ENCODE measurements around the gene ANKS3. TPM values are rescaled to one million over a fixed set of nuclear protein-coding genes. Genes with fewer than 3 reads are reported as not detected.

ANKS3 gene
- total RNA-seq, 1 experiment from 2014 or later: 26.6 TPM

- POLR2A ChIA-PET: no interaction called here
- intact Hi-C loops (cut with micrococcal nuclease; ENCODE audit: unreplicated experiment): no loop called here
These were observed 48.8 kb downstream of the ANKS3 start for GRCh38 chr16:4685292-4685691.

GRCh38 chr16:4684763-4685162, 49.3 kb downstream of the ANKS3 start:
- TF ChIP-seq REST (IDR thresholded peaks at IDR 0.05; ENCODE audit: insufficient read depth in 1 of 2, low read depth in 2 of 2, low read length in 1 of 2) (no peak), TCF7L2 (IDR thresholded peaks at IDR 0.05; ENCODE audit: low read depth, low read length) (no peak), CTCF (IDR thresholded peaks at IDR 0.05) (no peak), SIN3A (IDR thresholded peaks at IDR 0.05; ENCODE audit: borderline replicate concordance, insufficient read depth, low read depth, low read length) (no peak), POLR2AphosphoS5 (IDR thresholded peaks at IDR 0.05; ENCODE audit: low read depth, low read length) (no peak)
- intact Hi-C loops (cut with micrococcal nuclease; ENCODE audit: unreplicated experiment): no loop called here
- ChIA-PET CTCF (no interaction called here), POLR2A (no interaction called here)
- DNase-seq (ENCODE audit: low read depth, low spot score) (no peak), ATAC-seq (no peak)
- no TSS peak for BruUV-seq (replicated peaks)
- H3K27ac ChIP-seq (ENCODE audit: low read length): no peak overlapping the region
- no peaks in the 10 kb centered on the region for H3K4me1 ChIP-seq (ENCODE audit: control insufficient read depth, insufficient read depth, low read length)
- no peaks in the 10 kb centered on the region for H3K27me3 ChIP-seq (ENCODE audit: control insufficient read depth, insufficient read depth, low read length)
- no peaks in the 10 kb centered on the region for H3K36me3 ChIP-seq (ENCODE audit: control insufficient read depth, insufficient read depth, low read length)
- no peaks in the 10 kb centered on the region for H3K9me3 ChIP-seq (ENCODE audit: control insufficient read depth, insufficient read depth, low read depth, low read length)
- no peak overlapping the region for H3K4me3 ChIP-seq (ENCODE audit: low read depth in 2 of 2, low read length in 2 of 2)
- in situ Hi-C loops (cut with HindIII; ENCODE audit: low pct_unique_long_range_greater_than_20kb, low sequenced_read_pairs): no loop called here

More at GRCh38 chr16:4685292-4685691, 48.8 kb downstream of the ANKS3 start:
- no peak for ATAC-seq
- BruUV-seq (replicated peaks): no TSS peak
- no peak for DNase-seq (ENCODE audit: low read depth, low spot score)
- TF ChIP-seq CTCF (IDR thresholded peaks at IDR 0.05): no peak
- TF ChIP-seq TCF7L2 (IDR thresholded peaks at IDR 0.05; ENCODE audit: low read depth, low read length): no peak
- no peak for TF ChIP-seq POLR2AphosphoS5 (IDR thresholded peaks at IDR 0.05; ENCODE audit: low read depth, low read length)
- TF ChIP-seq SIN3A (IDR thresholded peaks at IDR 0.05; ENCODE audit: borderline replicate concordance, insufficient read depth, low read depth, low read length): no peak
- no peak for TF ChIP-seq REST (IDR thresholded peaks at IDR 0.05; ENCODE audit: insufficient read depth in 1 of 2, low read depth in 2 of 2, low read length in 1 of 2)
- no peaks in the 10 kb centered on the region for H3K36me3 ChIP-seq (ENCODE audit: control insufficient read depth, insufficient read depth, low read length)
- H3K9me3 ChIP-seq (ENCODE audit: control insufficient read depth, insufficient read depth, low read depth, low read length): no peaks in the 10 kb centered on the region
- no peaks in the 10 kb centered on the region for H3K4me1 ChIP-seq (ENCODE audit: control insufficient read depth, insufficient read depth, low read length)
- H3K27me3 ChIP-seq (ENCODE audit: control insufficient read depth, insufficient read depth, low read length): no peaks in the 10 kb centered on the region
- H3K4me3 ChIP-seq (ENCODE audit: low read depth in 2 of 2, low read length in 2 of 2): no peak overlapping the region
- in situ Hi-C loops (cut with HindIII; ENCODE audit: low pct_unique_long_range_greater_than_20kb, low sequenced_read_pairs): no loop called here
- no peak overlapping the region for H3K27ac ChIP-seq (ENCODE audit: low read length)
- CTCF ChIA-PET: no interaction called here

Measured in Panc1 (cell line).